Measurements from ENCODE around the gene VPS4B.
"Not testable (repeated sequence)": the region's sequence is repeated elsewhere in the genome, so short reads cannot be mapped to it uniquely, and the experiment has no call there.

VPS4B gene

GRCh38 chr18:63367053-63367953 is 55.0 kb downstream of the VPS4B start, which contains the start of gene KDSR:
KDSR (minus strand) TSS chr18:63367206; CDS start chr18:63367118, 88 bp downstream.
- peak; percentile 48 to 67 for DNase-seq (ENCODE audit: low read depth in 2 of 2)

GRCh38 chr18:63366213-63367052 is 55.8 kb downstream of the VPS4B start:
- DNase-seq (ENCODE audit: low read depth in 2 of 2): peak; percentile 38 to 50

- DNase-seq (ENCODE audit: low read depth in 2 of 2): no peak
Measured at GRCh38 chr18:63365876-63366212, 56.4 kb downstream of the VPS4B start.

GRCh38 chr18:63363951-63364350 is 58.3 kb downstream of the VPS4B start:
- DNase-seq (ENCODE audit: low read depth in 2 of 2): peak in 1 of 2 donors; percentile 22

- not testable (repeated sequence) for DNase-seq (ENCODE audit: low read depth in 2 of 2)
Measured at GRCh38 chr18:63363420-63363819, 58.9 kb downstream of the VPS4B start.

- DNase-seq (ENCODE audit: low read depth in 2 of 2): no peak
Measured at GRCh38 chr18:63356272-63356896, 65.9 kb downstream of the VPS4B start.

GRCh38 chr18:63350230-63350629 is 72.0 kb downstream of the VPS4B start:
- DNase-seq (ENCODE audit: low read depth in 2 of 2): no peak

GRCh38 chr18:63348508-63349136 is 73.7 kb downstream of the VPS4B start:
- DNase-seq (ENCODE audit: low read depth in 2 of 2): no peak

GRCh38 chr18:63346480-63347183 is 75.6 kb downstream of the VPS4B start:
- no peak for DNase-seq (ENCODE audit: low read depth in 2 of 2)

GRCh38 chr18:63346031-63346430 is 76.2 kb downstream of the VPS4B start:
- no peak for DNase-seq (ENCODE audit: low read depth in 2 of 2)

GRCh38 chr18:63344918-63345317 is 77.4 kb downstream of the VPS4B start:
- no peak for DNase-seq (ENCODE audit: low read depth in 2 of 2)

- DNase-seq (ENCODE audit: low read depth in 2 of 2): no peak
Measured at GRCh38 chr18:63344263-63344662, 78.0 kb downstream of the VPS4B start.

- no peak for DNase-seq (ENCODE audit: low read depth in 2 of 2)
Measured at GRCh38 chr18:63342206-63342605, 80.1 kb downstream of the VPS4B start.

- no peak for DNase-seq (ENCODE audit: low read depth in 2 of 2)
Measured at GRCh38 chr18:63339920-63340484, 82.3 kb downstream of the VPS4B start.

Data from stimulated activated CD8-positive, alpha-beta memory T cell treated with anti-CD3 and anti-CD28 coated beads, Interleukin-15, amount 100 ng/mL, for 4 hours (primary cell).